Activated B cell treated with CpG ODN at 0.5 μM for 24 hours (primary cell): ENCODE data around the gene FAM53B. TPM values are rescaled to one million over a fixed set of nuclear protein-coding genes. Genes with fewer than 3 reads are reported as not detected.
A peak's percentile ranks its signal among the peaks of the same experiment; 100 is the strongest.

Experiments
- ATAC-seq: fragments of 200-7000 bp; cut with Tn5 transposase; one replicate; pipeline ENCODE4 v1.10.0; 2021; ENCODE audit warnings: low read depth, mild to moderate bottlenecking, moderate library complexity
- CTCF ChIA-PET: fragments of 350-600 bp; sonication (Branson Sonifier 250); formaldehyde crosslinking; loops from one replicate; lab custom pipeline; 2021; ENCODE audit warnings: antibody characterized with exemption; lab: Charles Lee
- POLR2A ChIA-PET: fragments of 350-600 bp; sonication (Branson Sonifier 250); formaldehyde crosslinking; loops from one replicate; lab custom pipeline; 2021; ENCODE audit warnings: antibody characterized with exemption; lab: Charles Lee
- DNase-seq: peaks from one replicate; pipeline ENCODE4 v3.0.0; 2022
- H3K27ac Mint-ChIP-seq: one replicate; pipeline ENCODE4 v1.8.0; 2020; ENCODE audit warnings: mixed read lengths
- H3K27me3 Mint-ChIP-seq: one replicate; pipeline ENCODE4 v1.8.0; 2021; ENCODE audit warnings: mixed read lengths
- H3K36me3 Mint-ChIP-seq: one replicate; pipeline ENCODE4 v1.8.0; 2021; ENCODE audit warnings: low read depth, mixed read lengths
- H3K4me1 Mint-ChIP-seq: one replicate; pipeline ENCODE4 v1.8.0; 2021; ENCODE audit warnings: mixed read lengths
- H3K4me3 Mint-ChIP-seq: one replicate; pipeline ENCODE4 v1.8.0; 2020; ENCODE audit warnings: mild to moderate bottlenecking, mixed read lengths
- H3K9me3 Mint-ChIP-seq: one replicate; pipeline ENCODE4 v1.8.0; 2020; ENCODE audit warnings: mixed read lengths
- intact Hi-C: fragments of 100-400 bp; cut with micrococcal nuclease; formaldehyde crosslinking; loops from one replicate; pipeline ENCODE4 v1.15.1; 2024
- total RNA-seq: library from RNA; stranded (reverse); gene quantifications from 2 replicates; pipeline ENCODE4 v1.2.3, GENCODE V29; 2022
- TF ChIP-seq, protein P1 (sequence below): fragments of 200-600 bp; IDR thresholded peaks from one replicate; pipeline ENCODE4 v1.8.0; 2022; ENCODE audit warnings: antibody characterized with exemption, mild to moderate bottlenecking

FAM53B gene
- total RNA-seq, 1 donor from 2014 or later: 73.9 TPM

DNA sequence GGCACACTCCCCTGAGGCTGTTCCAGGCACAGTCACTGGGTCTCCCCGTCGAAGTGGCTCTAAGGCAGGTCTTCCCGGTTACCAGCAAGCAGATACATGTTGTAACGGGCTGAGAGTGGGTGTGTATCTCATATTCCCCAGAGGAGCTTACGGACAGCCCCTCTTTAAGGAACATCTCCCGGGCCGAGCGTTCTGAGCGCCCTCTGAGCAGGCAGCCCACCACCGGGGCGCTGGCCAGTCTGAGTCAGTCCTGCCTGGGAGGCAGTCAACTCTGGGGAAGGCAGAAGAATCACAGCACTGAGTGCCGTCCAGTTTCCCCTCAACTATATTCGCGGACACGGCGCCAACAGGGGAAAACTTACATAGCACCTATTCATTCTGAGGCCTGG, 165.2 kb downstream of the FAM53B start:
- Mint-ChIP-seq H3K36me3 (peaks cover 8% of the 10 kb centered on the region), H3K27me3 (no peaks in the 10 kb centered on the region), H3K27ac (no peak overlapping the region), H3K4me3 (no peak overlapping the region), H3K9me3 (peaks cover 3% of the 10 kb centered on the region), H3K4me1 (peaks cover 25% of the 10 kb centered on the region)
- CTCF ChIA-PET: no interaction called here
- no peak for DNase-seq
- intact Hi-C loops: no loop called here
- TF ChIP-seq, protein P1, sequence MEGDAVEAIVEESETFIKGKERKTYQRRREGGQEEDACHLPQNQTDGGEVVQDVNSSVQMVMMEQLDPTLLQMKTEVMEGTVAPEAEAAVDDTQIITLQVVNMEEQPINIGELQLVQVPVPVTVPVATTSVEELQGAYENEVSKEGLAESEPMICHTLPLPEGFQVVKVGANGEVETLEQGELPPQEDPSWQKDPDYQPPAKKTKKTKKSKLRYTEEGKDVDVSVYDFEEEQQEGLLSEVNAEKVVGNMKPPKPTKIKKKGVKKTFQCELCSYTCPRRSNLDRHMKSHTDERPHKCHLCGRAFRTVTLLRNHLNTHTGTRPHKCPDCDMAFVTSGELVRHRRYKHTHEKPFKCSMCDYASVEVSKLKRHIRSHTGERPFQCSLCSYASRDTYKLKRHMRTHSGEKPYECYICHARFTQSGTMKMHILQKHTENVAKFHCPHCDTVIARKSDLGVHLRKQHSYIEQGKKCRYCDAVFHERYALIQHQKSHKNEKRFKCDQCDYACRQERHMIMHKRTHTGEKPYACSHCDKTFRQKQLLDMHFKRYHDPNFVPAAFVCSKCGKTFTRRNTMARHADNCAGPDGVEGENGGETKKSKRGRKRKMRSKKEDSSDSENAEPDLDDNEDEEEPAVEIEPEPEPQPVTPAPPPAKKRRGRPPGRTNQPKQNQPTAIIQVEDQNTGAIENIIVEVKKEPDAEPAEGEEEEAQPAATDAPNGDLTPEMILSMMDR: no peak
- ATAC-seq: peak; percentile 21
- POLR2A ChIA-PET: interaction anchor here (1.3 kb wide), 1 partner anchor 13 kb away, joined by 4 read pairs; no protein-coding TSS in a partner anchor

DNA sequence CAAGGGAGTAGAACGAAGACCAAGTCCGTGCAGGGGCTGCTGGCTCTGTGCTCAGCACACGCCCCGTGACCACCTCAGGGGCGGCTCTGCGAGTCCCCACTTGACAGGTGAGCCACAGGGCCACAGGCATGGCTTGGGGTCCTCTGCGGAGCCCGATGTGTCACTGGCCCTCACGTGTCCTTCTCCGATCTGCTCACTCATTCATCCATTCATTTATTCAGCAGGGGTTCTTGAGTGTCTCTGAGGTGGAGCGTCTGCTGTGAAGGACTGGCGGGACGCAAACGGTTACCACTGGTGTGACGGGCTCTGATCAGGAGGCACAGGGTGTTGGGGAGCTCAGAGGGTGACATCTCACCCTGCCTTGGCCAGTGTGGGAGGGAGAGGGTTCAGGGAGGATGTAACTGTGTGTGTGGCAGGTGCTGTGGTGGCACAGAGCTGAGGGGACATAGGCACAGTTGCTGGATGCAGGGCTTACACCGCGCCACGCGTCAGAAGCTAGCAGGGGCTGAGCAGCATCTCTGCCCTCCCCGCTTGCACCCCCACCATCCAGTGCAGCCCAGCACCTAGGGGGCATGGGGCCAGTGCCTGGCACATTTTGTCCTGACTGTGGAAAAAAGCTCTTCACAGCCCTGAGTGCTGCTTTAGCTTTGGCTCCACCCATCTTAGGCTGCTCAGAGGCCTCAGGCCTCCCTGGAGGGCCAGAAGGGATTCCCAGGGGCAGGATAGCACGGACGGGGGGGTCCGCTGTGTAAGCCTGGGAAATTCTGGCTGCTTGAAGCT, 165.8 kb downstream of the FAM53B start:
- H3K4me3 Mint-ChIP-seq: no peak overlapping the region
- TF ChIP-seq, protein P1: no peak
- CTCF ChIA-PET: no interaction called here

DNA sequence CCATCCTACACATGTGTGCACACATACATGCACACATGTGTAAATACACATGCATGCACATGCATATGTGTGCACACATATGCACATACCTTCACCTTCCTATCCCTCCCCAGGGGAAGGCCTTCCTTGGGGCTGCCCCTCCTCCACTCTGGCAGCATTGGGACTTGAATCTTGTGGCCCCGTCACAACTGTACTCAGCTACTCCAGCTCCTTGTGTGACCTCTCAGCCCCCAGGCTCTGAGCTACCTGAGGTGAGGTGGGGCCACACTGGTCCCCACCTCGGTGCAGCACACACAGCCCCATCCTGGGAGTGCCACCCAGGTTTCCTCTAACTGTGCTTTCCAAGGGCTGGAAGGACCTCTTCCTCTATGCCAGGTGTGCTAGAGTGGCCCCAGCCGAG, 166.5 kb downstream of the FAM53B start:
- POLR2A ChIA-PET: no interaction called here
- Mint-ChIP-seq H3K27me3 (no peaks in the 10 kb centered on the region), H3K9me3 (peaks cover 3% of the 10 kb centered on the region), H3K4me3 (no peak overlapping the region), H3K36me3 (peaks cover 8% of the 10 kb centered on the region), H3K4me1 (peaks cover 22% of the 10 kb centered on the region), H3K27ac (peak overlapping the region; percentile 7)
- TF ChIP-seq, protein P1: no peak
- ATAC-seq (no peak), DNase-seq (no peak)
- intact Hi-C loops: no loop called here
- CTCF ChIA-PET: no interaction called here

More for the DNA sequence above, 165.8 kb downstream of the FAM53B start:
- no peak for DNase-seq
- peak; percentile 37 for ATAC-seq
- H3K4me1 Mint-ChIP-seq: peaks cover 23% of the 10 kb centered on the region
- H3K36me3 Mint-ChIP-seq: peaks cover 8% of the 10 kb centered on the region
- no peaks in the 10 kb centered on the region for H3K27me3 Mint-ChIP-seq
- POLR2A ChIA-PET: interaction anchor here (1.3 kb wide), 1 partner anchor 14 kb away, joined by 4 read pairs; no protein-coding TSS in a partner anchor
- intact Hi-C loops: no loop called here
- H3K9me3 Mint-ChIP-seq: peaks cover 3% of the 10 kb centered on the region
- H3K27ac Mint-ChIP-seq: no peak overlapping the region

DNA sequence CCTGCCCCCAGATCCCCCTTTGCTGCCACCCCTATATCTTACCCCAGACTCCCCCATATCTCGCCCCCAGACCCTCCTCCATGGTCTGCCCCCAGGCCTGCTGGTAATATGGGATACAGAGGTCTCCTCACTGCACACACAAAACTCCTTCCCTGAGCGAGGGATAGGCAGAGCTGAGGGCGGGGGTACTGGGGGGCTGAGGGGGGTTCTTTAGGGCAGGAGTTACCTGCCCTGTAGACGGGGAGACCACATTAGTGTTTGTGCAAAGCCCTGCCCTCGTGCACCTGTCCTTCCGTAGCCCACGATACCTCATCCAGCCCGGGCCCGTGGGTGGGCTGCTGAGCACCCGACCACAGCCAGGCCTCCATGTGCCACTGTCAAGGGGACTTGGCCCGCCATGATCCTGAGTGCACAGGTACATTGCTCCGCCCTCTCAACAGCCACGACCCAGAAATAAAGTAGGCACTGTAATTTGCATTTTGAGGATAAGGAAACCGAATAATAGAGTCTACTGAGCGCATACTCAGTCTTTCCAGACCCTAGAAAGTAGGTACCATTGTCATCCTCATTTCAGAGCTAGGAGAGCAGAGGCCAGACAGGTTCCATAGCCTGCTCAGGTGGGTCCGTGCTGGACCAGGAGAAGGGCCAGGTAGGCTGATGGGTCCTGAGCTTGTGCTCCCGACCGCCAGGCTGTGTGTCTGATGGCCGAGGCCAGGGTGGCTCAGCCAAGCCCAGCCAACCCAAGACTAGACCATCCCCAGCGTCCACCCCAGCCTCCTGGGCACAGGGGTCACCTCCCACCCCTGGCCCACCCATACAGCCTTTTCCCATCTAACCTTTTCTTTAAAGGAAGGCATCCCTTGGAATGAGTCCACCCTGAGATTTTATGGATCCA, 167.4 kb downstream of the FAM53B start:
- Mint-ChIP-seq H3K27ac (no peak overlapping the region), H3K27me3 (no peaks in the 10 kb centered on the region), H3K9me3 (peaks cover 3% of the 10 kb centered on the region), H3K4me3 (no peak overlapping the region), H3K4me1 (peaks cover 26% of the 10 kb centered on the region), H3K36me3 (peaks cover 8% of the 10 kb centered on the region)
- ChIA-PET POLR2A (interaction anchor here (0.6 kb wide), 1 partner anchor 37 kb away, joined by 5 read pairs; no protein-coding TSS in a partner anchor), CTCF (no interaction called here)
- ATAC-seq (no peak), DNase-seq (no peak)
- TF ChIP-seq, protein P1: no peak
- intact Hi-C loops: no loop called here
